Measurements from ENCODE around the gene PEDS1.

DNA sequence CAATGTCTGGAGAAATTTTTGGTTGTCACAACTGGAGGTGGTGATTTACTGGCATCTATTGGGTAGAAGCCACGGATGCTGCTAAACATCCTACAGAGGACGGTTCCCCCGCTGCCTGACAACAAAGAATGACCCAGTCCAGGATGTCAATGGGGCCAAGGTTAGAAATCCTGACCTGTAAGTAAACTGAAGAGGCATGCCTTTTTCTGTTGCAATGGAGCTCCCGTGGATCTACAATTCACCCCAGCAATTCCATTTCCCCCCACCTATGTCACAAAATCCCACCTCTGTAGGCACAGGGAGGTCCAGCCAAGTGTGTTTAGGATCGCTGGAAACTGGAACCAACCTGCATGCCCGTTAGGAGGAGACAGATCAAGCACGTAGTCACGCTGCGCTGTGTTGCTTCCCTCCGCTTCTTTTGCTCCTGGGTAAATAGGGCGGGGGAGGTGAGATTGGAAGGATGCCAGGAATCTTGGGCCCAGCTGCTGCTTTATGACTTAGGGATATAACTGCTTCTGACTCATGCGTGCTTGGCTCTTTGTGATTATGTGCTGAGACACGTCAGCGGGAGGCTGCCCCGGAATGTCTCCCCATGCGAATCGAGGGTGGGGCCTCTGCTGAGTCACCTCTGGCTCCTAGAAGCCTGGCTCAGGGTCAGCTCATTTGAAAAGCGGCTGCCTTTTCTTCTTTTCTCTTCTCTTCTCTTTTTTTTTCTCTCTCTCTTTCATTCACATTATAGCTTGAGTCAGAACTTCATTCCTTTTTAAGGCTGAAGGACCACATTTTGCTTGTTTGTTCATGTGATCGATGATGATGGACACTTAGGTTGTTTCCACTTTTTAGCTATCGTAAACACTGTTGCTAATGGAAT is 12.4 kb upstream of the PEDS1 start:
- TF ChIP-seq, protein P1, sequence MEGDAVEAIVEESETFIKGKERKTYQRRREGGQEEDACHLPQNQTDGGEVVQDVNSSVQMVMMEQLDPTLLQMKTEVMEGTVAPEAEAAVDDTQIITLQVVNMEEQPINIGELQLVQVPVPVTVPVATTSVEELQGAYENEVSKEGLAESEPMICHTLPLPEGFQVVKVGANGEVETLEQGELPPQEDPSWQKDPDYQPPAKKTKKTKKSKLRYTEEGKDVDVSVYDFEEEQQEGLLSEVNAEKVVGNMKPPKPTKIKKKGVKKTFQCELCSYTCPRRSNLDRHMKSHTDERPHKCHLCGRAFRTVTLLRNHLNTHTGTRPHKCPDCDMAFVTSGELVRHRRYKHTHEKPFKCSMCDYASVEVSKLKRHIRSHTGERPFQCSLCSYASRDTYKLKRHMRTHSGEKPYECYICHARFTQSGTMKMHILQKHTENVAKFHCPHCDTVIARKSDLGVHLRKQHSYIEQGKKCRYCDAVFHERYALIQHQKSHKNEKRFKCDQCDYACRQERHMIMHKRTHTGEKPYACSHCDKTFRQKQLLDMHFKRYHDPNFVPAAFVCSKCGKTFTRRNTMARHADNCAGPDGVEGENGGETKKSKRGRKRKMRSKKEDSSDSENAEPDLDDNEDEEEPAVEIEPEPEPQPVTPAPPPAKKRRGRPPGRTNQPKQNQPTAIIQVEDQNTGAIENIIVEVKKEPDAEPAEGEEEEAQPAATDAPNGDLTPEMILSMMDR (IDR thresholded peaks at IDR 0.05) = no peak
- TF ChIP-seq POLR2AphosphoS5 (IDR thresholded peaks at IDR 0.05) = peak; percentile 80 to 97 (median 85)
- TF ChIP-seq EP300 (IDR thresholded peaks at IDR 0.05) = peak in 3 of 4 donors; percentile 53 to 96 (median 82)
